Measurements from ENCODE around the gene ANKS6.

GRCh38 chr9:98773721-98774120, 22.6 kb downstream of the ANKS6 start:
- TF ChIP-seq CTCF (IDR thresholded peaks at IDR 0.05; ENCODE audit: borderline replicate concordance, extremely low read depth, low read length, poor library complexity, severe bottlenecking) (no peak), EZH2 (IDR thresholded peaks at IDR 0.05; ENCODE audit: borderline replicate concordance, low read depth, low read length, severe bottlenecking) (no peak)

Data from DND-41 (cell line).